BJ (cell line): ENCODE results near the gene B4GALNT1. TPM values are rescaled to one million over a fixed set of nuclear protein-coding genes. Genes with fewer than 3 reads are reported as not detected.

Experiments used
- CTCF ChIA-PET: fragments of 350-600 bp; formaldehyde crosslinking; extraction: SDS; loops from one replicate; lab custom pipeline; 2021; ENCODE audit warnings: antibody characterized with exemption, inconsistent platforms; lab: Yijun Ruan, JAX
- POLR2A ChIA-PET: fragments of 300-600 bp; sonication (Branson Sonifier 250); formaldehyde crosslinking; extraction: SDS; loops from one replicate; lab custom pipeline; 2021; ENCODE audit warnings: antibody characterized with exemption; lab: Charles Lee
- DNase-seq: peaks from one replicate; pipeline ENCODE4 v3.0.0-alpha.2; 2011; ENCODE audit warnings: low read depth
- H3K27me3 ChIP-seq: 2 replicates; pipeline ENCODE4 v1.6.0; 2011; ENCODE audit warnings: low read length; ENCODE audit not compliant: control insufficient read depth, insufficient read depth
- H3K36me3 ChIP-seq: 2 replicates; pipeline ENCODE4 v1.5.1; 2011; ENCODE audit warnings: low read length; ENCODE audit not compliant: control insufficient read depth, insufficient read depth
- H3K4me3 ChIP-seq: 2 replicates; pipeline ENCODE4 v1.5.1; 2011; ENCODE audit warnings: low read depth, mild to moderate bottlenecking, control low read depth, low read length
- polyA plus RNA-seq: library from polyadenylated mRNA; depleted of rRNA; stranded (reverse); fragments of >200 nt; gene quantifications from 2 replicates; pipeline ENCODE4 v1.2.3, GENCODE V29; 2011; rRNA removed
- TF ChIP-seq, protein P1 (sequence below): IDR thresholded peaks from 2 replicates; pipeline ENCODE4 v1.5.1; 2011; ENCODE audit warnings: low read depth, mild to moderate bottlenecking, control low read depth, inconsistent platforms, low read length, moderate library complexity; ENCODE audit not compliant: insufficient read depth

The B4GALNT1 gene
- polyA plus RNA-seq, 1 experiment: 2.7 TPM

DNA sequence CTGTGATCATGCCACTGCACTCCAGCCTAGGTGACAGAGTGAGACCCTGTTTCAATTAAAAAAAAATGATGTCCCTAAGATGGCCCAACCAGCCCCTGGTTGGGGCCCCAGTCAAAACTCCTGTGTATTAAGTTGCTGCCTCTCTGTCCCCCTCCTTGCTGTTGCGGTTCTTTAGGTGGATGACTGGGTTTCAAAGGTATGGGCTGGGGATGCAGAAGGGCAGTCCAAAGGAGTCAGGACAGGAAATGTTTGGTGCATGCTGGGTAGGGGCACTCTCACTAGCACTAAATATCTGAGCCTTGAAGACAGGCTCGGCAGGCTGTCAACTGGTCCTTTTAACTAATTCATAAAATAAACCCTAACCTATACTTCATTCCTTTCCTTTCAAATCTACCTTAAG, 54.0 kb downstream of the B4GALNT1 start:
- TF ChIP-seq, protein P1, sequence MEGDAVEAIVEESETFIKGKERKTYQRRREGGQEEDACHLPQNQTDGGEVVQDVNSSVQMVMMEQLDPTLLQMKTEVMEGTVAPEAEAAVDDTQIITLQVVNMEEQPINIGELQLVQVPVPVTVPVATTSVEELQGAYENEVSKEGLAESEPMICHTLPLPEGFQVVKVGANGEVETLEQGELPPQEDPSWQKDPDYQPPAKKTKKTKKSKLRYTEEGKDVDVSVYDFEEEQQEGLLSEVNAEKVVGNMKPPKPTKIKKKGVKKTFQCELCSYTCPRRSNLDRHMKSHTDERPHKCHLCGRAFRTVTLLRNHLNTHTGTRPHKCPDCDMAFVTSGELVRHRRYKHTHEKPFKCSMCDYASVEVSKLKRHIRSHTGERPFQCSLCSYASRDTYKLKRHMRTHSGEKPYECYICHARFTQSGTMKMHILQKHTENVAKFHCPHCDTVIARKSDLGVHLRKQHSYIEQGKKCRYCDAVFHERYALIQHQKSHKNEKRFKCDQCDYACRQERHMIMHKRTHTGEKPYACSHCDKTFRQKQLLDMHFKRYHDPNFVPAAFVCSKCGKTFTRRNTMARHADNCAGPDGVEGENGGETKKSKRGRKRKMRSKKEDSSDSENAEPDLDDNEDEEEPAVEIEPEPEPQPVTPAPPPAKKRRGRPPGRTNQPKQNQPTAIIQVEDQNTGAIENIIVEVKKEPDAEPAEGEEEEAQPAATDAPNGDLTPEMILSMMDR: no peak
- Histone ChIP-seq H3K36me3 (peaks cover 1% of the 10 kb centered on the region), H3K4me3 (no peak overlapping the region), H3K27me3 (no peaks in the 10 kb centered on the region)
- ChIA-PET CTCF (interaction anchor here (1.0 to 8.4 kb wide), 3 partner anchors 10 to 147 kb away, joined by 3 to 257 read pairs (median 4); partner anchors contain the start of gene B4GALNT1), POLR2A (no interaction called here)
- DNase-seq: no peak

DNA sequence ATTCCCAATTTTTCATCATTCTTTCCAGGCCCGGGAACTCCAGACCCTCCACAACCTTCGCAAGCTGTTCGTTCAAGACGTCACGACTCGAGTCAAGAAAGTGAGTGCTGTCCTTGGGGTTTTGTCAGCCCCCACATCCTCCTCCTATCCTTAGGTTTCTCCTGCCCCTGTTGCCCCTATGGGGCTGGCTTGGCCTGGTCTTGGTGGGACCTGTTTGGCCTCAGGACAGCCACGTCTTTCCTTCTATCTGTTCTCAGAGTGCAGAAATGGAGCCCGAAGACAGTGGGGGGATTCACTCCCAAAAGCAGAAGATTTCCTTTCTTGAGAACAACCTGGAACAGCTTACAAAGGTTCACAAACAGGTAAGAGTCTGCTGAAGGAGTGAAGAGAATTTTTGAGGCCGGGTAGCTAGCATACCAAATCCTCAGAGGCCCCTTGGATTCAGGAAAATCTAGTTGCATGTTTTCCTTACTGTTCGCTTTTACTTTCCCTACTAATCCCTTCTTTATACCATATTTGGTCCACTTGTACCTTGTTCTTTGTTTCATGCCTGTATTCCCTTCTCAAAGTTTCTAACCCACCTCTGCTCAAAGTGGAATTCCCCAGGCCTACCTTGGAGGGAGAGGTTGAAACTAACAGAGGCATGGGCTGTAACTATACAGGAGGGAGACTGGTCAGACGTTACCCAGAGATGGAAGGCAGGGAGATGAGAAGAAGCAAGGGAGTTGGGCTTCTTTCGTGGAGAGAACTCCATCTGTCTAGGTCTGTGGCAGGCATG, 54.8 kb downstream of the B4GALNT1 start:
- no peak overlapping the region for H3K4me3 ChIP-seq
- DNase-seq: no peak
- peaks cover 1% of the 10 kb centered on the region for H3K36me3 ChIP-seq
- TF ChIP-seq, protein P1: no peak
- no peaks in the 10 kb centered on the region for H3K27me3 ChIP-seq
- CTCF ChIA-PET: interaction anchor here (0.6 to 8.4 kb wide), 2 partner anchors 49 to 131 kb away, joined by 3 to 257 read pairs; partner anchors contain the start of gene B4GALNT1
- POLR2A ChIA-PET: no interaction called here

DNA sequence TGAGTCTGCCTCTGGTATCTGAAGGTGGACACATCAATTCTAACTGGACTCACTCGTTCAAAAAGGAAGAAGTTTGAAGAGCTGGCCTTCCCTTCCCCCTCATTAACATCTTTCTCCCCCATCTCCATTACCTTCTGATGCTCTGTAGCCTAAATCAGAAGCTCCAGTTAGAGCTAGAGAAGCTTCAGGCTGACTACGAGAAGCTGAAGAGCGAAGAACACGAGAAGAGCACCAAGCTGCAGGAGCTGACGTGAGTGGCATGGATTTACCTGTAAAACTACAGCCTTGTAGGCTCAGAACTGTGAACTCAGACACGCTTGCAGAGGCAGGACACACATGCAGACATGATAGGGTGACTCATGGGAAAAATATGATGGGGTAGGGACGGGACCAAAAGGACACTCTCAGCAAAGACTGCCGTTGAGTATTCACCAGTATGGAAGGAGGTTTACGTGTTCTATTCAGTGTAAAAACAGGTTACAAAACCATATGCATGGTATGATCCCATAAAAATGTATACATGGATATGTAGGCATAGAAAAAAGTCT, 56.3 kb downstream of the B4GALNT1 start:
- ChIA-PET CTCF (interaction anchor here (0.6 to 6.9 kb wide), 5 partner anchors 8 to 56 kb away, joined by 3 to 56 read pairs (median 6); partner anchors contain the start of genes ARHGEF25 and B4GALNT1), POLR2A (no interaction called here)
- TF ChIP-seq, protein P1: no peak
- H3K4me3 ChIP-seq: no peak overlapping the region
- DNase-seq: no peak
- H3K27me3 ChIP-seq: no peaks in the 10 kb centered on the region; the same call in 1 of the 2 replicates
- peaks cover 1% of the 10 kb centered on the region for H3K36me3 ChIP-seq

Other genes starting within 250 kb of the B4GALNT1 start
- 12.6 and 27.4 TPM in 2 replicates for gene R3HDM2, start 202.2 kb downstream of the B4GALNT1 start, polyA plus RNA-seq
- 0.09 TPM in 1 of 2 replicates, not detected in the other for gene INHBC, start 198.4 kb downstream of the B4GALNT1 start, polyA plus RNA-seq
- gene INHBE, start 177.9 kb downstream of the B4GALNT1 start, polyA plus RNA-seq: 23.1 and 23.9 TPM in 2 replicates
- gene GLI1, start 173.4 kb downstream of the B4GALNT1 start, polyA plus RNA-seq: 5.9 and 9.0 TPM in 2 replicates
- gene ARHGAP9, start 153.3 kb downstream of the B4GALNT1 start, polyA plus RNA-seq: 0.98 and 1.0 TPM in 2 replicates
- 280 and 378 TPM in 2 replicates for gene MARS1, start 145.1 kb downstream of the B4GALNT1 start, polyA plus RNA-seq
- 65.4 and 78.1 TPM in 2 replicates for gene DDIT3, start 112.7 kb downstream of the B4GALNT1 start, polyA plus RNA-seq
- 5.6 and 8.3 TPM in 2 replicates for gene MBD6, start 110.4 kb downstream of the B4GALNT1 start, polyA plus RNA-seq
- 133 and 167 TPM in 2 replicates for gene DCTN2, start 86.0 kb downstream of the B4GALNT1 start, polyA plus RNA-seq
- gene KIF5A, start 83.2 kb downstream of the B4GALNT1 start, polyA plus RNA-seq: 0.50 and 0.64 TPM in 2 replicates
- 24.3 and 30.1 TPM in 2 replicates for gene PIP4K2C, start 42.0 kb downstream of the B4GALNT1 start, polyA plus RNA-seq
- gene DTX3, start 28.4 kb downstream of the B4GALNT1 start, polyA plus RNA-seq: 18.7 and 26.0 TPM in 2 replicates
- gene ARHGEF25, start 21.8 kb downstream of the B4GALNT1 start, polyA plus RNA-seq: 18.0 and 26.0 TPM in 2 replicates
- gene OS9, start 60.9 kb upstream of the B4GALNT1 start, polyA plus RNA-seq: 312 and 415 TPM in 2 replicates
- 0.04 and 0.05 TPM in 2 replicates for gene AGAP2, start 105.5 kb upstream of the B4GALNT1 start, polyA plus RNA-seq
- gene TSPAN31, start 111.8 kb upstream of the B4GALNT1 start, polyA plus RNA-seq: 25.7 and 40.4 TPM in 2 replicates
- 208 and 293 TPM in 2 replicates for gene CDK4, start 119.1 kb upstream of the B4GALNT1 start, polyA plus RNA-seq
- gene MARCHF9, start 121.9 kb upstream of the B4GALNT1 start, polyA plus RNA-seq: 3.1 and 6.2 TPM in 2 replicates
- 0.76 and 0.91 TPM in 2 replicates for gene CYP27B1, start 133.9 kb upstream of the B4GALNT1 start, polyA plus RNA-seq
- 31.8 and 42.8 TPM in 2 replicates for gene METTL1, start 138.9 kb upstream of the B4GALNT1 start, polyA plus RNA-seq
- gene EEF1AKMT3, start 139.4 kb upstream of the B4GALNT1 start, polyA plus RNA-seq: 9.1 and 9.2 TPM in 2 replicates
- 14.5 and 15.1 TPM in 2 replicates for gene TSFM, start 149.6 kb upstream of the B4GALNT1 start, polyA plus RNA-seq
- 4.4 and 5.0 TPM in 2 replicates for gene AVIL, start 185.5 kb upstream of the B4GALNT1 start, polyA plus RNA-seq
- gene CTDSP2, start 213.5 kb upstream of the B4GALNT1 start, polyA plus RNA-seq: 229 and 284 TPM in 2 replicates